Measurements from ENCODE around the gene ANO4. TPM values are rescaled to one million over a fixed set of nuclear protein-coding genes. Genes with fewer than 3 reads are reported as not detected.

Gene ANO4
- 7.0 TPM in 1 of 2 replicates, not detected in the other for total RNA-seq (2014; rRNA removed; shearing (Covaris generic); ENCODE audit: low replicate concordance)

- no peaks in the 10 kb centered on the region for H3K9me3 ChIP-seq
- no peaks in the 10 kb centered on the region for H3K36me3 ChIP-seq
- no peak for DNase-seq
- H3K4me3 ChIP-seq: no peak within 1 kb of the TSS
- H3K27me3 ChIP-seq: no peaks in the 10 kb centered on the region
Measured at GRCh38 chr12:100794441-100795173, at the start of gene ANO4. TSS of gene ANO4 (plus strand) at chr12:100794776. CDS start at chr12:100901786, 107,010 bp downstream.

GRCh38 chr12:100745378-100746071 lies 49.1 kb upstream of the ANO4 start:
- H3K4me3 ChIP-seq: no peak overlapping the region
- no peak for DNase-seq
- H3K27me3 ChIP-seq: no peaks in the 10 kb centered on the region
- H3K36me3 ChIP-seq: no peaks in the 10 kb centered on the region
- H3K9me3 ChIP-seq: no peaks in the 10 kb centered on the region

GRCh38 chr12:100752841-100753240 lies 41.7 kb upstream of the ANO4 start:
- no peaks in the 10 kb centered on the region for H3K9me3 ChIP-seq
- H3K36me3 ChIP-seq: no peaks in the 10 kb centered on the region
- no peak overlapping the region for H3K4me3 ChIP-seq
- DNase-seq: peak; percentile 39
- H3K27me3 ChIP-seq: no peaks in the 10 kb centered on the region

GRCh38 chr12:100753837-100754236 lies 40.7 kb upstream of the ANO4 start:
- Histone ChIP-seq H3K27me3 (no peaks in the 10 kb centered on the region), H3K36me3 (no peaks in the 10 kb centered on the region), H3K4me3 (no peak overlapping the region), H3K9me3 (no peaks in the 10 kb centered on the region)
- no peak for DNase-seq

- no peaks in the 10 kb centered on the region for H3K27me3 ChIP-seq
- no peaks in the 10 kb centered on the region for H3K36me3 ChIP-seq
- no peak for DNase-seq
- H3K4me3 ChIP-seq: no peak overlapping the region
- no peaks in the 10 kb centered on the region for H3K9me3 ChIP-seq
Measured at GRCh38 chr12:100755186-100755585, 39.4 kb upstream of the ANO4 start.

- Histone ChIP-seq H3K9me3 (no peaks in the 10 kb centered on the region), H3K36me3 (no peaks in the 10 kb centered on the region), H3K27me3 (no peaks in the 10 kb centered on the region), H3K4me3 (no peak overlapping the region)
- DNase-seq: no peak
Measured at GRCh38 chr12:100758083-100758482, 36.5 kb upstream of the ANO4 start.

- H3K4me3 ChIP-seq: no peak overlapping the region
- H3K27me3 ChIP-seq: no peaks in the 10 kb centered on the region
- H3K9me3 ChIP-seq: no peaks in the 10 kb centered on the region
- no peaks in the 10 kb centered on the region for H3K36me3 ChIP-seq
- no peak for DNase-seq
Measured at GRCh38 chr12:100767371-100767770, 27.2 kb upstream of the ANO4 start.

GRCh38 chr12:100767950-100768349 lies 26.6 kb upstream of the ANO4 start:
- Histone ChIP-seq H3K4me3 (no peak overlapping the region), H3K27me3 (no peaks in the 10 kb centered on the region)
- no peak for DNase-seq

GRCh38 chr12:100778967-100779590 lies 15.5 kb upstream of the ANO4 start:
- Histone ChIP-seq H3K27me3 (no peaks in the 10 kb centered on the region), H3K9me3 (no peaks in the 10 kb centered on the region), H3K4me3 (no peak overlapping the region), H3K36me3 (no peaks in the 10 kb centered on the region)
- no peak for DNase-seq

More at GRCh38 chr12:100767950-100768349, 26.6 kb upstream of the ANO4 start:
- no peaks in the 10 kb centered on the region for H3K9me3 ChIP-seq
- H3K36me3 ChIP-seq: no peaks in the 10 kb centered on the region

GRCh38 chr12:100789146-100789545 lies 5.4 kb upstream of the ANO4 start:
- DNase-seq: peak; percentile 17
- Histone ChIP-seq H3K36me3 (no peaks in the 10 kb centered on the region), H3K4me3 (no peak overlapping the region), H3K9me3 (no peaks in the 10 kb centered on the region), H3K27me3 (no peaks in the 10 kb centered on the region)

- H3K36me3 ChIP-seq: no peaks in the 10 kb centered on the region
- no peaks in the 10 kb centered on the region for H3K27me3 ChIP-seq
- no peak for DNase-seq
- no peaks in the 10 kb centered on the region for H3K9me3 ChIP-seq
- H3K4me3 ChIP-seq: no peak overlapping the region
Measured at GRCh38 chr12:100789975-100790374, 4.6 kb upstream of the ANO4 start.

- H3K9me3 ChIP-seq: no peaks in the 10 kb centered on the region
- H3K36me3 ChIP-seq: no peaks in the 10 kb centered on the region
- no peaks in the 10 kb centered on the region for H3K27me3 ChIP-seq
- H3K4me3 ChIP-seq: no peak overlapping the region
- no peak for DNase-seq
Measured at GRCh38 chr12:100790552-100790951, 4.0 kb upstream of the ANO4 start.

GRCh38 chr12:100793182-100793581 lies 1.4 kb upstream of the ANO4 start:
- Histone ChIP-seq H3K36me3 (no peaks in the 10 kb centered on the region), H3K9me3 (no peaks in the 10 kb centered on the region), H3K27me3 (no peaks in the 10 kb centered on the region), H3K4me3 (no peak overlapping the region)
- DNase-seq: no peak

GRCh38 chr12:100795174-100795799 lies 711 bp downstream of the ANO4 start:
- DNase-seq: no peak
- no peaks in the 10 kb centered on the region for H3K36me3 ChIP-seq
- no peaks in the 10 kb centered on the region for H3K27me3 ChIP-seq
- H3K9me3 ChIP-seq: no peaks in the 10 kb centered on the region
- no peak overlapping the region for H3K4me3 ChIP-seq

GRCh38 chr12:100795800-100796179 lies 1.2 kb downstream of the ANO4 start:
- Histone ChIP-seq H3K27me3 (no peaks in the 10 kb centered on the region), H3K9me3 (no peaks in the 10 kb centered on the region), H3K4me3 (no peak overlapping the region), H3K36me3 (no peaks in the 10 kb centered on the region)
- DNase-seq: no peak

- H3K27me3 ChIP-seq: no peaks in the 10 kb centered on the region
- no peaks in the 10 kb centered on the region for H3K9me3 ChIP-seq
- no peak for DNase-seq
- no peak overlapping the region for H3K4me3 ChIP-seq
- H3K36me3 ChIP-seq: no peaks in the 10 kb centered on the region
Measured at GRCh38 chr12:100796621-100797020, 2.0 kb downstream of the ANO4 start.

GRCh38 chr12:100797246-100797645 lies 2.7 kb downstream of the ANO4 start:
- Histone ChIP-seq H3K9me3 (no peaks in the 10 kb centered on the region), H3K36me3 (no peaks in the 10 kb centered on the region), H3K27me3 (no peaks in the 10 kb centered on the region), H3K4me3 (no peak overlapping the region)
- no peak for DNase-seq
